MM.1S (cell line): ENCODE data around the gene SIDT1.

Experiments used
- DNase-seq: peaks from one replicate; pipeline ENCODE4 v3.0.0-alpha.2; 2015
- H2AFZ ChIP-seq: fragments of 300-600 bp; sonication (generic); 2 replicates; pipeline ENCODE4 v1.6.0; 2016; ENCODE audit warnings: antibody characterized with exemption, low read length
- H3F3A ChIP-seq: fragments of 300-600 bp; sonication (generic); 2 replicates; pipeline ENCODE4 v1.6.1; 2016; ENCODE audit warnings: mild to moderate bottlenecking, antibody characterized with exemption, low read length, moderate library complexity, mixed read lengths; ENCODE audit not compliant: insufficient read depth
- H3K27ac ChIP-seq: fragments of 300-600 bp; sonication (generic); 2 replicates; pipeline ENCODE4 v1.5.1; 2016; ENCODE audit warnings: mild to moderate bottlenecking, low read length
- H3K27me3 ChIP-seq: fragments of 300-600 bp; sonication (generic); replicated peaks from 2 replicates; pipeline ENCODE4 v1.6.0; 2016; ENCODE audit warnings: low read length; ENCODE audit not compliant: insufficient read depth
- H3K36me3 ChIP-seq: fragments of 300-600 bp; sonication (generic); replicated peaks from 2 replicates; pipeline ENCODE4 v1.6.1; 2016; ENCODE audit warnings: mild to moderate bottlenecking, low read length, mixed read lengths; ENCODE audit not compliant: insufficient read depth
- H3K4me1 ChIP-seq: fragments of 300-600 bp; sonication (generic); 2 replicates; pipeline ENCODE4 v1.6.1; 2016; ENCODE audit warnings: low read length, mixed read lengths
- H3K4me2 ChIP-seq: fragments of 300-600 bp; sonication (generic); 2 replicates; pipeline ENCODE4 v1.6.0; 2016; ENCODE audit warnings: low read depth, low read length
- H3K4me3 ChIP-seq: fragments of 300-600 bp; sonication (generic); 2 replicates; pipeline ENCODE4 v1.5.1; 2016; ENCODE audit warnings: low read length, mixed read lengths
- H3K79me2 ChIP-seq: fragments of 300-600 bp; sonication (generic); 2 replicates; pipeline ENCODE4 v1.6.1; 2016; ENCODE audit warnings: mixed run types, low read length, mixed read lengths
- H3K9ac ChIP-seq: fragments of 300-600 bp; sonication (generic); 2 replicates; pipeline ENCODE4 v1.6.1; 2016; ENCODE audit warnings: low read length, mixed read lengths
- H3K9me2 ChIP-seq: fragments of 300-600 bp; sonication (generic); replicated peaks from 2 replicates; pipeline ENCODE4 v1.6.1; 2016; ENCODE audit warnings: mild to moderate bottlenecking, low read length, mixed read lengths; ENCODE audit not compliant: insufficient read depth
- H3K9me3 ChIP-seq: fragments of 300-600 bp; sonication (generic); replicated peaks from 2 replicates; pipeline ENCODE4 v1.6.1; 2016; ENCODE audit warnings: mild to moderate bottlenecking, low read length, mixed read lengths; ENCODE audit not compliant: insufficient read depth
- H4K20me1 ChIP-seq: fragments of 300-600 bp; sonication (generic); 2 replicates; pipeline ENCODE4 v1.6.1; 2016; ENCODE audit warnings: mild to moderate bottlenecking, low read length, moderate library complexity, mixed read lengths; ENCODE audit not compliant: insufficient read depth
- EZH2 ChIP-seq: fragments of 300-600 bp; sonication (generic); optimal IDR thresholded peaks from 2 replicates; pipeline ENCODE3; 2017; ENCODE audit warnings: low read depth, mild to moderate bottlenecking, antibody characterized with exemption, low read length, mixed read lengths
- EZH2phosphoT487 ChIP-seq: fragments of 300-600 bp; sonication (generic); IDR thresholded peaks from 2 replicates; pipeline ENCODE4 v1.6.1; 2018; ENCODE audit warnings: antibody characterized with exemption, low read length
- TF ChIP-seq, protein P1 (sequence below): fragments of 300-600 bp; sonication (generic); IDR thresholded peaks from 2 replicates; pipeline ENCODE4 v1.5.1; 2016; ENCODE audit warnings: antibody characterized with exemption, low read length, mixed read lengths

The SIDT1 gene

DNA sequence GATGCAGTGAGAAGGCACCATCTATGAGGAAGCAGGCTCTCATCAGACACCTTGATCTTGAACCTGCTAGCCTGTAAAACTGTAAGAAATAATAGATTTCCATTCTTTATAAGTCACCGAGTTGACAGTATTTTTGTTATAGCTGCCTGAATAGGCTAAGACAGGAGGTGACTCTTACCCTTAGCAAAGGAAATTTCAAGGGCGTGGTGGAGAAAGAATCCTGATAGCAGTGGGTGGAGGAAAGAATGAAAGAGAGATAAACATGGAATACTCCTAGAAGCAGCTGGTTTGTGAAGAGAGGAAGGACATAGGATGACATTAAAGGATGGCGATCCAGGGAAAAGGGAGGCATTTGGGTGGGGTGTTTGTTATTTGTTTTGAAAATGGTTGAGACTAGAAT, 41.4 kb downstream of the SIDT1 start:
- H3K27ac ChIP-seq = no peak overlapping the region
- TF ChIP-seq, protein P1, sequence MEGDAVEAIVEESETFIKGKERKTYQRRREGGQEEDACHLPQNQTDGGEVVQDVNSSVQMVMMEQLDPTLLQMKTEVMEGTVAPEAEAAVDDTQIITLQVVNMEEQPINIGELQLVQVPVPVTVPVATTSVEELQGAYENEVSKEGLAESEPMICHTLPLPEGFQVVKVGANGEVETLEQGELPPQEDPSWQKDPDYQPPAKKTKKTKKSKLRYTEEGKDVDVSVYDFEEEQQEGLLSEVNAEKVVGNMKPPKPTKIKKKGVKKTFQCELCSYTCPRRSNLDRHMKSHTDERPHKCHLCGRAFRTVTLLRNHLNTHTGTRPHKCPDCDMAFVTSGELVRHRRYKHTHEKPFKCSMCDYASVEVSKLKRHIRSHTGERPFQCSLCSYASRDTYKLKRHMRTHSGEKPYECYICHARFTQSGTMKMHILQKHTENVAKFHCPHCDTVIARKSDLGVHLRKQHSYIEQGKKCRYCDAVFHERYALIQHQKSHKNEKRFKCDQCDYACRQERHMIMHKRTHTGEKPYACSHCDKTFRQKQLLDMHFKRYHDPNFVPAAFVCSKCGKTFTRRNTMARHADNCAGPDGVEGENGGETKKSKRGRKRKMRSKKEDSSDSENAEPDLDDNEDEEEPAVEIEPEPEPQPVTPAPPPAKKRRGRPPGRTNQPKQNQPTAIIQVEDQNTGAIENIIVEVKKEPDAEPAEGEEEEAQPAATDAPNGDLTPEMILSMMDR = no peak
- TF ChIP-seq EZH2 (no peak), EZH2phosphoT487 (no peak)
- no peak for DNase-seq
- no peaks in the 10 kb centered on the region for H3K36me3 ChIP-seq
- no peaks in the 10 kb centered on the region for H3K9me3 ChIP-seq
- no peak overlapping the region for H3K4me2 ChIP-seq
- no peak overlapping the region for H3K9ac ChIP-seq
- H4K20me1 ChIP-seq = no peaks in the 10 kb centered on the region
- no peaks in the 10 kb centered on the region for H3K27me3 ChIP-seq
- H3F3A ChIP-seq = no peaks in the 10 kb centered on the region
- no peaks in the 10 kb centered on the region for H3K79me2 ChIP-seq
- no peak overlapping the region for H2AFZ ChIP-seq
- H3K4me1 ChIP-seq = 0 out of 2 replicates have a peak, but pooled peaks cover 4% of the 10 kb centered on the region
- H3K9me2 ChIP-seq = no peaks in the 10 kb centered on the region
- no peak overlapping the region for H3K4me3 ChIP-seq

DNA sequence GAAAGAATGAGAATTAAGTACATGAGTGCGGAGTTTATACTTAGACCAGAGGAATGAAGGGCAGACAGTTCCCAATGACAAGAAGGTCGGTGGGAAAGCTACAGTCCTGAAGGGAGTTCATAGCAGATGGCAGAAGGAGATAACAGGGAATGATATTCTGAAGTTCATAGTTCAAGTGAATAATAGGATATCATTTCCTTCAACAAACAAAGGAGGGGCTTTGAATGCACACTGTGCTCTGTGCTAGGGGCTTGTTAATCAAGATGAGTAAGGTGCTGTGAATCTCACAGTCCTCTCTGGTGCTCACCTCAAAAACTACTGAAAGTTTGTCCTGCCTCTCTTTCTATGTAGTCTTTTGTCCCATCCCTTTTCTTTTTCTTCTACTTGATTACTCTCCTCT, 41.9 kb downstream of the SIDT1 start:
- H3F3A ChIP-seq = no peaks in the 10 kb centered on the region
- H3K4me2 ChIP-seq = no peak overlapping the region
- H3K27ac ChIP-seq = no peak overlapping the region
- H3K4me3 ChIP-seq = no peak overlapping the region
- H3K27me3 ChIP-seq = no peaks in the 10 kb centered on the region
- H3K36me3 ChIP-seq = no peaks in the 10 kb centered on the region
- no peaks in the 10 kb centered on the region for H3K9me2 ChIP-seq
- no peak overlapping the region for H2AFZ ChIP-seq
- TF ChIP-seq EZH2phosphoT487 = no peak
- no peak for TF ChIP-seq EZH2
- TF ChIP-seq, protein P1 = no peak
- H3K4me1 ChIP-seq = 0 out of 2 replicates have a peak, but pooled peaks cover 4% of the 10 kb centered on the region
- no peaks in the 10 kb centered on the region for H4K20me1 ChIP-seq
- no peak overlapping the region for H3K9ac ChIP-seq
- DNase-seq = no peak
- H3K79me2 ChIP-seq = no peaks in the 10 kb centered on the region
- no peaks in the 10 kb centered on the region for H3K9me3 ChIP-seq

DNA sequence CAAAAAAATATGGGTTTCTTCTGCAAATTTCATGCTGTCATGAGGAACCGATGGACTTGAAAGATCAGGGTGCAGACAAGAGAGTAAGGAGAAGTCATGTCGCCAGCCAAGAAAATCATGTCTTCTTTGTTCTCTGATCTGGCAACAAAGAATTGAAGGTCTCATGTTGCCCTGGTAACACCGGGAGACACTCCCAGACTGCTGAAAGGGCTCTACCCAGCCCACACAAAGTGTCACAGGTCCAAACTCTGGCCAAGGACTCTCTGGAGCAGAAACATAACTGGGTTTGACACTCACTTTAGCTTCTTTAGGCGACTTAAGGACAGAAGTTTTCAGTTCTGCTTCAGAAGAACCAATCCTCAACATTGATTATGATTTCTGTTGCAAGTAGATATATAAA, 42.9 kb downstream of the SIDT1 start:
- Histone ChIP-seq H3K4me2 (no peak overlapping the region), H3K9me3 (no peaks in the 10 kb centered on the region), H2AFZ (no peak overlapping the region), H3F3A (no peaks in the 10 kb centered on the region), H4K20me1 (no peaks in the 10 kb centered on the region), H3K27ac (no peak overlapping the region), H3K4me1 (0 out of 2 replicates have a peak, but pooled peaks cover 4% of the 10 kb centered on the region), H3K4me3 (no peak overlapping the region), H3K36me3 (no peaks in the 10 kb centered on the region), H3K79me2 (no peaks in the 10 kb centered on the region), H3K27me3 (no peaks in the 10 kb centered on the region), H3K9me2 (no peaks in the 10 kb centered on the region), H3K9ac (no peak overlapping the region)
- TF ChIP-seq, protein P1 = no peak
- no peak for TF ChIP-seq EZH2
- TF ChIP-seq EZH2phosphoT487 = no peak
- no peak for DNase-seq
